Stimulated activated CD4-positive, alpha-beta T cell treated with anti-CD3 and anti-CD28 coated beads, Interleukin-15, amount 100 ng/mL, for 1 hour (primary cell): ENCODE measurements around the gene COL15A1.
"Not testable (repeated sequence)": the region's sequence is repeated elsewhere in the genome, so short reads cannot be mapped to it uniquely, and the experiment has no call there.

ENCODE experiments used
- DNase-seq, 2 donors: peaks; one replicate each; pipeline ENCODE4 v3.0.0-alpha.2; 2020; ENCODE audit warnings: low read depth in 1 of 2, low spot score in 1 of 2

COL15A1 gene

GRCh38 chr9:99010393-99010792 lies 66.7 kb downstream of the COL15A1 start:
- DNase-seq, result not testable (repeated sequence)

- no peak for DNase-seq
These were observed 67.5 kb downstream of the COL15A1 start for GRCh38 chr9:99011161-99011709.

- no peak for DNase-seq
These were observed 69.3 kb downstream of the COL15A1 start for GRCh38 chr9:99012957-99013512.

- no peak for DNase-seq
These were observed 69.8 kb downstream of the COL15A1 start for GRCh38 chr9:99013550-99013949.

GRCh38 chr9:99015448-99015847 lies 71.7 kb downstream of the COL15A1 start:
- DNase-seq, result no peak

GRCh38 chr9:99015890-99016289 lies 72.2 kb downstream of the COL15A1 start:
- no peak for DNase-seq

GRCh38 chr9:99016681-99017387 lies 73.1 kb downstream of the COL15A1 start:
- DNase-seq, result no peak

- DNase-seq, result no peak
These were observed 74.9 kb downstream of the COL15A1 start for GRCh38 chr9:99018653-99019052.

- DNase-seq, result no peak
These were observed 76.0 kb downstream of the COL15A1 start for GRCh38 chr9:99019510-99020331.

GRCh38 chr9:99020786-99021436 lies 77.2 kb downstream of the COL15A1 start:
- DNase-seq, result no peak

- DNase-seq, result no peak
These were observed 77.8 kb downstream of the COL15A1 start for GRCh38 chr9:99021512-99021911.

GRCh38 chr9:99023231-99023630 lies 79.5 kb downstream of the COL15A1 start:
- DNase-seq, result no peak

- no peak for DNase-seq
These were observed 80.1 kb downstream of the COL15A1 start for GRCh38 chr9:99023831-99024230.

GRCh38 chr9:99024959-99025358 lies 81.3 kb downstream of the COL15A1 start:
- no peak for DNase-seq

- DNase-seq, result no peak
These were observed 82.0 kb downstream of the COL15A1 start for GRCh38 chr9:99025616-99026270.

- DNase-seq, result no peak
These were observed 82.7 kb downstream of the COL15A1 start for GRCh38 chr9:99026271-99026955.

GRCh38 chr9:99026956-99027298 lies 83.2 kb downstream of the COL15A1 start:
- no peak for DNase-seq

GRCh38 chr9:99027443-99027842 lies 83.7 kb downstream of the COL15A1 start:
- no peak for DNase-seq

- DNase-seq, result no peak
These were observed 85.5 kb downstream of the COL15A1 start for GRCh38 chr9:99029083-99029645.

GRCh38 chr9:99030092-99030511 lies 86.4 kb downstream of the COL15A1 start:
- no peak for DNase-seq
